Measurements from ENCODE around the gene HOXA6. TPM values are rescaled to one million over a fixed set of nuclear protein-coding genes. Genes with fewer than 3 reads are reported as not detected.

HOXA6 gene
- total RNA-seq, 1 experiment from 2014 or later = 12.7 TPM

GRCh38 chr7:27141923-27142579 is 5.5 kb downstream of the HOXA6 start:
- BruUV-seq (replicated peaks) = no TSS peak
- ChIA-PET POLR2A (interaction anchor here (0.7 kb wide), 1 partner anchor 8 kb away, joined by 3 read pairs; no protein-coding TSS in a partner anchor), RAD21 (ENCODE audit: low non-redundant PET in 1 of 2, low total read pairs in 2 of 2, uncharacterized antibody in 2 of 2, unreplicated experiment in 2 of 2) (no interaction called here), CTCF (no interaction called here)
- H3K9me2 ChIP-seq (ENCODE audit: insufficient read depth) = no peaks in the 10 kb centered on the region
- no peak overlapping the region for H3K4me3 ChIP-seq (replicated peaks in 1 of 2; ENCODE audit: low read depth in 1 of 2, low read length in 2 of 2)
- DNase-seq (ENCODE audit: low read depth, low spot score) (no peak), ATAC-seq (no peak)
- no peak overlapping the region for H3K27ac ChIP-seq (ENCODE audit: low read depth, low read length)
- H2AFZ ChIP-seq (ENCODE audit: low read depth, low read length, poor library complexity, severe bottlenecking) = no peak overlapping the region
- TF ChIP-seq SIN3A (IDR thresholded peaks at IDR 0.05; ENCODE audit: low read depth) (no peak), MAX (IDR thresholded peaks at IDR 0.05) (no peak), FOSL1 (IDR thresholded peaks at IDR 0.05; ENCODE audit: low read depth) (no peak), EZH2phosphoT487 (IDR thresholded peaks at IDR 0.05; ENCODE audit: borderline replicate concordance) (no peak), SRF (IDR thresholded peaks at IDR 0.05; ENCODE audit: low read depth) (no peak), JUND (IDR thresholded peaks at IDR 0.05) (no peak), REST (IDR thresholded peaks at IDR 0.05; ENCODE audit: low read depth) (no peak), CTCF (IDR thresholded peaks at IDR 0.05 in 2 of 3, conservative IDR thresholded peaks at IDR 0.05 in 1 of 3; ENCODE audit: borderline replicate concordance in 1 of 3, insufficient read depth in 1 of 3, low read depth in 2 of 3, low read length in 2 of 3) (no peak), ZFX (IDR thresholded peaks at IDR 0.05) (no peak), CBX3 (IDR thresholded peaks at IDR 0.05; ENCODE audit: low read depth) (no peak), ZNF274 (IDR thresholded peaks at IDR 0.05; ENCODE audit: low read depth, low read length) (no peak), RAD21 (IDR thresholded peaks at IDR 0.05; ENCODE audit: low read depth) (no peak), EZH2 (IDR thresholded peaks at IDR 0.05) (no peak), YY1 (IDR thresholded peaks at IDR 0.05; ENCODE audit: extremely low read depth, insufficient replicate concordance, low read depth, low read length) (no peak), TCF7L2 (IDR thresholded peaks at IDR 0.05; ENCODE audit: borderline replicate concordance, extremely low read depth, insufficient read depth, insufficient read length) (no peak), ELF1 (IDR thresholded peaks at IDR 0.05; ENCODE audit: borderline replicate concordance, low read depth) (no peak), ATF3 (IDR thresholded peaks at IDR 0.05) (no peak), POLR2AphosphoS5 (IDR thresholded peaks at IDR 0.05; ENCODE audit: low read depth, low read length) (no peak)
- H3K27me3 ChIP-seq (ENCODE audit: insufficient read depth, low read length) = no peaks in the 10 kb centered on the region
- H3K79me2 ChIP-seq (ENCODE audit: insufficient read depth, low read length) = peaks cover 1% of the 10 kb centered on the region; the same call in 1 of the 2 replicates
- no peaks in the 10 kb centered on the region for H3K9me3 ChIP-seq (ENCODE audit: control insufficient read depth in 1 of 2, insufficient read depth in 1 of 2, low read depth in 1 of 2, low read length in 2 of 2)
- peaks cover 3 to 14% of the 10 kb centered on the region in 2 experiments; a peak in 3 of 4 replicates for H3K4me1 ChIP-seq (ENCODE audit: control insufficient read depth in 1 of 2, insufficient read depth in 2 of 2, low read length in 2 of 2)
- peaks cover 8 to 12% of the 10 kb centered on the region in 2 experiments; a peak in 3 of 4 replicates for H3K36me3 ChIP-seq (ENCODE audit: control insufficient read depth in 1 of 2, insufficient read depth in 2 of 2, low read length in 2 of 2)
- H3K4me2 ChIP-seq (ENCODE audit: low read length) = no peak overlapping the region
- intact Hi-C loops (cut with micrococcal nuclease) = no loop called here
- no peak overlapping the region for H3K9ac ChIP-seq (ENCODE audit: low read length)
- H4K20me1 ChIP-seq (ENCODE audit: insufficient read depth) = no peaks in the 10 kb centered on the region

All from HCT116 (cell line).